HEK293 (cell line): ENCODE measurements around the gene FYCO1.

Source experiments
- CTCF ChIA-PET: fragments of 350-600 bp; formaldehyde crosslinking; extraction: SDS; loops from one replicate; lab custom pipeline; 2021; ENCODE audit warnings: antibody characterized with exemption; lab: Yijun Ruan, JAX
- POLR2A ChIA-PET: fragments of 300-600 bp; formaldehyde crosslinking; extraction: SDS; loops from one replicate; lab custom pipeline; 2020; ENCODE audit warnings: antibody characterized with exemption, inconsistent platforms; lab: Yijun Ruan, JAX
- H3K27ac ChIP-seq: fragments of 200-500 bp; sonication (Bioruptor generic); 2 replicates; pipeline ENCODE4 v1.5.1; 2014; ENCODE audit warnings: low read depth, low read length, control low read depth, inconsistent platforms; ENCODE audit errors: extremely low read depth
- H3K36me3 ChIP-seq, 2 experiments: fragments of 200-500 bp in 1 of 2; sonication (Bioruptor generic) in 1 of 2; 1 replicate in 1 of 2; 2 replicates in 1 of 2; pipeline ENCODE4 v1.5.1; 2014 to 2017; ENCODE audit warnings: inconsistent platforms in 2 of 2, low read length in 2 of 2; ENCODE audit not compliant: control insufficient read depth in 2 of 2, insufficient read depth in 1 of 2
- H3K4me1 ChIP-seq: fragments of 200-500 bp; sonication (Bioruptor generic); 2 replicates; pipeline ENCODE4 v1.5.1; 2014; ENCODE audit warnings: mild to moderate bottlenecking, low read length, inconsistent platforms; ENCODE audit not compliant: control insufficient read depth, insufficient read depth
- H3K4me3 ChIP-seq: 2 replicates; pipeline ENCODE4 v1.5.1; 2011; ENCODE audit warnings: low read depth, mild to moderate bottlenecking, control low read depth, low read length, moderate library complexity
- H3K9me3 ChIP-seq: fragments of 200-500 bp; sonication (Bioruptor generic); 2 replicates; pipeline ENCODE4 v1.5.1; 2014; ENCODE audit warnings: low read depth, low read length, inconsistent platforms; ENCODE audit not compliant: control insufficient read depth, insufficient read depth
- MEIS1 ChIP-seq: sonication (generic); formaldehyde crosslinking; IDR thresholded peaks from 2 replicates; pipeline ENCODE4 v1.8.1; 2022; ENCODE audit warnings: missing genetic modification reagents, mild to moderate bottlenecking, borderline replicate concordance
- MZF1 ChIP-seq: fragments of 450-650 bp; formaldehyde crosslinking; IDR thresholded peaks from 2 replicates; pipeline ENCODE4 v1.5.1; 2017; ENCODE audit warnings: missing biosample characterization, missing genetic modification characterization, borderline replicate concordance
- REPIN1 ChIP-seq: fragments of 450-650 bp; formaldehyde crosslinking; IDR thresholded peaks from 2 replicates; pipeline ENCODE4 v1.5.1; 2017; ENCODE audit warnings: missing biosample characterization, missing genetic modification characterization, low read depth
- ZBTB8A ChIP-seq: fragments of 450-650 bp; formaldehyde crosslinking; IDR thresholded peaks from 2 replicates; pipeline ENCODE4 v1.5.1; 2016; ENCODE audit warnings: missing biosample characterization, missing genetic modification characterization
- ZEB2 ChIP-seq: fragments of 450-650 bp; formaldehyde crosslinking; IDR thresholded peaks from 2 replicates; pipeline ENCODE4 v1.5.1; 2016; ENCODE audit warnings: missing biosample characterization, missing genetic modification characterization
- ZFP41 ChIP-seq: fragments of 450-650 bp; formaldehyde crosslinking; IDR thresholded peaks from 2 replicates; pipeline ENCODE4 v1.5.1; 2016; ENCODE audit warnings: missing biosample characterization, missing genetic modification characterization, borderline replicate concordance
- ZNF175 ChIP-seq: fragments of 450-650 bp; formaldehyde crosslinking; IDR thresholded peaks from 2 replicates; pipeline ENCODE4 v1.5.1; 2016; ENCODE audit warnings: missing biosample characterization, missing genetic modification characterization
- ZNF510 ChIP-seq: fragments of 450-650 bp; formaldehyde crosslinking; IDR thresholded peaks from 2 replicates; pipeline ENCODE4 v1.5.1; 2018; ENCODE audit warnings: mild to moderate bottlenecking, missing genetic modification characterization, missing biosample characterization; ENCODE audit not compliant: insufficient replicate concordance
- ZNF626 ChIP-seq: fragments of 450-650 bp; sonication (Bioruptor Pico); formaldehyde crosslinking; IDR thresholded peaks from 2 replicates; pipeline ENCODE4 v1.5.1; 2018; ENCODE audit warnings: missing biosample characterization, missing genetic modification characterization, inconsistent platforms
- ZNF658 ChIP-seq: fragments of 450-650 bp; formaldehyde crosslinking; IDR thresholded peaks from 2 replicates; pipeline ENCODE4; 2016; ENCODE audit warnings: missing biosample characterization, missing genetic modification characterization
- ZNF776 ChIP-seq: fragments of 450-650 bp; formaldehyde crosslinking; IDR thresholded peaks from 2 replicates; pipeline ENCODE4 v1.5.0; 2017; ENCODE audit warnings: missing biosample characterization, missing genetic modification characterization, borderline replicate concordance
- ZNF785 ChIP-seq: fragments of 450-650 bp; formaldehyde crosslinking; IDR thresholded peaks from 2 replicates; pipeline ENCODE4 v1.5.1; 2016; ENCODE audit warnings: missing biosample characterization, missing genetic modification characterization
- ZSCAN30 ChIP-seq: fragments of 450-650 bp; IDR thresholded peaks from 2 replicates; pipeline ENCODE4 v1.5.1; 2018; ENCODE audit warnings: missing biosample characterization, mild to moderate bottlenecking, missing genetic modification characterization, moderate library complexity
- TF ChIP-seq, protein P1 (sequence below): fragments of 450-650 bp; formaldehyde crosslinking; IDR thresholded peaks from 2 replicates; pipeline ENCODE4 v1.5.1; 2016; ENCODE audit warnings: missing biosample characterization, missing genetic modification characterization, low read depth
- TF ChIP-seq, protein P2 (sequence below): fragments of 450-650 bp; formaldehyde crosslinking; IDR thresholded peaks from 2 replicates; pipeline ENCODE4 v1.5.1; 2017; ENCODE audit warnings: missing biosample characterization, missing genetic modification characterization
- TF ChIP-seq, protein P3 (sequence below): fragments of 450-650 bp; IDR thresholded peaks from 2 replicates; pipeline ENCODE4 v1.5.1; 2018; ENCODE audit warnings: missing biosample characterization, mild to moderate bottlenecking, missing genetic modification characterization
- TF ChIP-seq, protein P4 (sequence below): fragments of 450-650 bp; formaldehyde crosslinking; IDR thresholded peaks from 2 replicates; pipeline ENCODE4 v1.5.1; 2016; ENCODE audit warnings: missing biosample characterization, missing genetic modification characterization
- TF ChIP-seq, protein P5 (sequence below): fragments of 450-650 bp; formaldehyde crosslinking; IDR thresholded peaks from 2 replicates; pipeline ENCODE4 v1.5.1; 2016; ENCODE audit warnings: missing biosample characterization, missing genetic modification characterization, low read depth
- TF ChIP-seq, protein P6 (sequence below): fragments of 450-650 bp; formaldehyde crosslinking; IDR thresholded peaks from 2 replicates; pipeline ENCODE4 v1.5.1; 2016; ENCODE audit warnings: missing biosample characterization, missing genetic modification characterization

FYCO1 gene

DNA sequence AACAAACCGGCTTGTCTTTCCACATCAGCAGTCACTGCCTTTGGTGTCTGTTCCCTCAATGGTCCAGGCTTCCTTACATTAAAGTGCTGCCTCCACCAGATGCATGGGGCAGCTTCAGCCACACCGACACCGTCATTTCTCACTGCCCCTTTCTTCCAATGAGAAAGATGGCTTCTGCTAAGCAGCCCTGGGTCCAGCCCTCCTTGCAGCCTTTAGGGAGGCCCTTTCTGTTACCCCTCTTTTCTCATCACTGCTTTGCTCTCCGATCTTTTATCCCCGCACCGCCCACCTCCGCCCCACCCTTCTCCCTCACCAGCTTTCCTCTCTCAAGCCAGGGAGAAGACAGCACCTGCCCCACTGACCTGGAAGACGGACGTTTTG is 80.6 kb downstream of the FYCO1 start:
- TF ChIP-seq MZF1 (no peak), ZNF175 (tag by site-specific recombination) (no peak), ZFP41 (no peak), ZSCAN30 (tag by site-specific recombination) (no peak), ZNF776 (tag by site-specific recombination) (no peak), ZBTB8A (tag by site-specific recombination) (no peak), MEIS1 (CRISPR knock-in tag) (no peak), ZEB2 (no peak), REPIN1 (tag by site-specific recombination) (no peak), ZNF510 (tag by site-specific recombination) (no peak), ZNF658 (tag by site-specific recombination) (no peak), ZNF626 (no peak), ZNF785 (tag by site-specific recombination) (no peak)
- TF ChIP-seq, protein P1, sequence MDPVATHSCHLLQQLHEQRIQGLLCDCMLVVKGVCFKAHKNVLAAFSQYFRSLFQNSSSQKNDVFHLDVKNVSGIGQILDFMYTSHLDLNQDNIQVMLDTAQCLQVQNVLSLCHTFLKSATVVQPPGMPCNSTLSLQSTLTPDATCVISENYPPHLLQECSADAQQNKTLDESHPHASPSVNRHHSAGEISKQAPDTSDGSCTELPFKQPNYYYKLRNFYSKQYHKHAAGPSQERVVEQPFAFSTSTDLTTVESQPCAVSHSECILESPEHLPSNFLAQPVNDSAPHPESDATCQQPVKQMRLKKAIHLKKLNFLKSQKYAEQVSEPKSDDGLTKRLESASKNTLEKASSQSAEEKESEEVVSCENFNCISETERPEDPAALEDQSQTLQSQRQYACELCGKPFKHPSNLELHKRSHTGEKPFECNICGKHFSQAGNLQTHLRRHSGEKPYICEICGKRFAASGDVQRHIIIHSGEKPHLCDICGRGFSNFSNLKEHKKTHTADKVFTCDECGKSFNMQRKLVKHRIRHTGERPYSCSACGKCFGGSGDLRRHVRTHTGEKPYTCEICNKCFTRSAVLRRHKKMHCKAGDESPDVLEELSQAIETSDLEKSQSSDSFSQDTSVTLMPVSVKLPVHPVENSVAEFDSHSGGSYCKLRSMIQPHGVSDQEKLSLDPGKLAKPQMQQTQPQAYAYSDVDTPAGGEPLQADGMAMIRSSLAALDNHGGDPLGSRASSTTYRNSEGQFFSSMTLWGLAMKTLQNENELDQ (tag by site-specific recombination), result no peak
- TF ChIP-seq, protein P2, sequence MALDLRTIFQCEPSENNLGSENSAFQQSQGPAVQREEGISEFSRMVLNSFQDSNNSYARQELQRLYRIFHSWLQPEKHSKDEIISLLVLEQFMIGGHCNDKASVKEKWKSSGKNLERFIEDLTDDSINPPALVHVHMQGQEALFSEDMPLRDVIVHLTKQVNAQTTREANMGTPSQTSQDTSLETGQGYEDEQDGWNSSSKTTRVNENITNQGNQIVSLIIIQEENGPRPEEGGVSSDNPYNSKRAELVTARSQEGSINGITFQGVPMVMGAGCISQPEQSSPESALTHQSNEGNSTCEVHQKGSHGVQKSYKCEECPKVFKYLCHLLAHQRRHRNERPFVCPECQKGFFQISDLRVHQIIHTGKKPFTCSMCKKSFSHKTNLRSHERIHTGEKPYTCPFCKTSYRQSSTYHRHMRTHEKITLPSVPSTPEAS (tag by site-specific recombination), result no peak
- TF ChIP-seq, protein P3, sequence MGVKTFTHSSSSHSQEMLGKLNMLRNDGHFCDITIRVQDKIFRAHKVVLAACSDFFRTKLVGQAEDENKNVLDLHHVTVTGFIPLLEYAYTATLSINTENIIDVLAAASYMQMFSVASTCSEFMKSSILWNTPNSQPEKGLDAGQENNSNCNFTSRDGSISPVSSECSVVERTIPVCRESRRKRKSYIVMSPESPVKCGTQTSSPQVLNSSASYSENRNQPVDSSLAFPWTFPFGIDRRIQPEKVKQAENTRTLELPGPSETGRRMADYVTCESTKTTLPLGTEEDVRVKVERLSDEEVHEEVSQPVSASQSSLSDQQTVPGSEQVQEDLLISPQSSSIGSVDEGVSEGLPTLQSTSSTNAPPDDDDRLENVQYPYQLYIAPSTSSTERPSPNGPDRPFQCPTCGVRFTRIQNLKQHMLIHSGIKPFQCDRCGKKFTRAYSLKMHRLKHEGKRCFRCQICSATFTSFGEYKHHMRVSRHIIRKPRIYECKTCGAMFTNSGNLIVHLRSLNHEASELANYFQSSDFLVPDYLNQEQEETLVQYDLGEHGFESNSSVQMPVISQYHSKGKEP (tag by site-specific recombination), result no peak
- TF ChIP-seq, protein P4, sequence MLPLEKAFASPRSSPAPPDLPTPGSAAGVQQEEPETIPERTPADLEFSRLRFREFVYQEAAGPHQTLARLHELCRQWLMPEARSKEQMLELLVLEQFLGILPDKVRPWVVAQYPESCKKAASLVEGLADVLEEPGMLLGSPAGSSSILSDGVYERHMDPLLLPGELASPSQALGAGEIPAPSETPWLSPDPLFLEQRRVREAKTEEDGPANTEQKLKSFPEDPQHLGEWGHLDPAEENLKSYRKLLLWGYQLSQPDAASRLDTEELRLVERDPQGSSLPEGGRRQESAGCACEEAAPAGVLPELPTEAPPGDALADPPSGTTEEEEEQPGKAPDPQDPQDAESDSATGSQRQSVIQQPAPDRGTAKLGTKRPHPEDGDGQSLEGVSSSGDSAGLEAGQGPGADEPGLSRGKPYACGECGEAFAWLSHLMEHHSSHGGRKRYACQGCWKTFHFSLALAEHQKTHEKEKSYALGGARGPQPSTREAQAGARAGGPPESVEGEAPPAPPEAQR (tag by site-specific recombination), result no peak
- TF ChIP-seq, protein P5, sequence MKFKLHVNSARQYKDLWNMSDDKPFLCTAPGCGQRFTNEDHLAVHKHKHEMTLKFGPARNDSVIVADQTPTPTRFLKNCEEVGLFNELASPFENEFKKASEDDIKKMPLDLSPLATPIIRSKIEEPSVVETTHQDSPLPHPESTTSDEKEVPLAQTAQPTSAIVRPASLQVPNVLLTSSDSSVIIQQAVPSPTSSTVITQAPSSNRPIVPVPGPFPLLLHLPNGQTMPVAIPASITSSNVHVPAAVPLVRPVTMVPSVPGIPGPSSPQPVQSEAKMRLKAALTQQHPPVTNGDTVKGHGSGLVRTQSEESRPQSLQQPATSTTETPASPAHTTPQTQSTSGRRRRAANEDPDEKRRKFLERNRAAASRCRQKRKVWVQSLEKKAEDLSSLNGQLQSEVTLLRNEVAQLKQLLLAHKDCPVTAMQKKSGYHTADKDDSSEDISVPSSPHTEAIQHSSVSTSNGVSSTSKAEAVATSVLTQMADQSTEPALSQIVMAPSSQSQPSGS (tag by site-specific recombination), result no peak
- TF ChIP-seq, protein P6, sequence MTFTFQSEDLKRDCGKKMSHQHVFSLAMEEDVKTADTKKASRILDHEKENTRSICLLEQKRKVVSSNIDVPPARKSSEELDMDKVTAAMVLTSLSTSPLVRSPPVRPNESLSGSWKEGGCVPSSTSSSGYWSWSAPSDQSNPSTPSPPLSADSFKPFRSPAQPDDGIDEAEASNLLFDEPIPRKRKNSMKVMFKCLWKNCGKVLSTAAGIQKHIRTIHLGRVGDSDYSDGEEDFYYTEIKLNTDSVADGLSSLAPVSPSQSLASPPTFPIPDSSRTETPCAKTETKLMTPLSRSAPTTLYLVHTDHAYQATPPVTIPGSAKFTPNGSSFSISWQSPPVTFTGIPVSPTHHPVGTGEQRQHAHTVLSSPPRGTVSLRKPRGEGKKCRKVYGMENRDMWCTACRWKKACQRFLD (tag by site-specific recombination), result no peak
- Histone ChIP-seq H3K4me1 (no peaks in the 10 kb centered on the region), H3K4me3 (no peak overlapping the region), H3K27ac (no peak overlapping the region), H3K36me3 (peaks cover 0 to 8% of the 10 kb centered on the region in 2 experiments; a peak in 1 of 3 replicates), H3K9me3 (no peaks in the 10 kb centered on the region)
- CTCF ChIA-PET, result no interaction called here
- POLR2A ChIA-PET, result no interaction called here
